PC-3 (cell line): ENCODE data around the gene SINHCAF. TPM values are rescaled to one million over a fixed set of nuclear protein-coding genes. Genes with fewer than 3 reads are reported as not detected.
"Not testable (repeated sequence)": the region's sequence is repeated elsewhere in the genome, so short reads cannot be mapped to it uniquely, and the experiment has no call there.

Experiments used
- ATAC-seq: fragments of 200-7000 bp; cut with Tn5 transposase; 2 replicates; pipeline ENCODE4 v1.9.1; 2020; ENCODE audit warnings: mild to moderate bottlenecking, moderate library complexity
- BruUV-seq: library from RNA; stranded (reverse); fragments of 400-500 nt; replicated peaks from 2 replicates; lab custom pipeline; 2021; lab: Mats Ljungman, UMichigan
- CTCF ChIA-PET: fragments of 300-600 bp; sonication (Branson Sonifier 250); formaldehyde crosslinking; loops from one replicate; lab custom pipeline; 2022; ENCODE audit warnings: antibody characterized with exemption; lab: Charles Lee
- POLR2A ChIA-PET: fragments of 300-600 bp; sonication (Branson Sonifier 250); formaldehyde crosslinking; loops from one replicate; lab custom pipeline; 2022; ENCODE audit warnings: antibody characterized with exemption; ENCODE audit not compliant: unreplicated experiment; lab: Charles Lee
- DNase-seq: peaks from one replicate; pipeline ENCODE4 v3.0.0-alpha.2; 2015
- H2AFZ ChIP-seq: fragments of 300-600 bp; sonication (generic); 2 replicates; pipeline ENCODE4 v1.6.0; 2016; ENCODE audit warnings: antibody characterized with exemption, low read length
- H3F3A ChIP-seq: fragments of 300-600 bp; sonication (generic); one replicate; pipeline ENCODE4 v1.6.0; 2017; ENCODE audit warnings: antibody characterized with exemption, low read length, control low read depth, mild to moderate bottlenecking; ENCODE audit not compliant: unreplicated experiment
- H3K27ac ChIP-seq: fragments of 300-600 bp; sonication (generic); 2 replicates; pipeline ENCODE4 v1.5.1; 2016; ENCODE audit warnings: mild to moderate bottlenecking, low read length
- H3K27me3 ChIP-seq: fragments of 300-600 bp; sonication (generic); 2 replicates; pipeline ENCODE4 v1.6.1; 2016; ENCODE audit warnings: low read length, mixed read lengths
- H3K36me3 ChIP-seq: fragments of 300-600 bp; sonication (generic); 2 replicates; pipeline ENCODE4 v1.6.1; 2016; ENCODE audit warnings: low read depth, mixed run types, low read length, mixed read lengths
- H3K4me1 ChIP-seq: fragments of 300-600 bp; sonication (generic); 2 replicates; pipeline ENCODE4 v1.5.1; 2016; ENCODE audit warnings: low read length; ENCODE audit not compliant: insufficient read depth
- H3K4me2 ChIP-seq: fragments of 300-600 bp; sonication (generic); 2 replicates; pipeline ENCODE4 v1.6.0; 2016; ENCODE audit warnings: low read length
- H3K4me3 ChIP-seq: fragments of 300-600 bp; sonication (generic); 2 replicates; pipeline ENCODE4 v1.5.1; 2016; ENCODE audit warnings: mild to moderate bottlenecking, low read length, mixed read lengths
- H3K79me2 ChIP-seq: fragments of 300-600 bp; sonication (generic); 2 replicates; pipeline ENCODE4 v1.6.1; 2017; ENCODE audit warnings: low read length, mixed read lengths
- H3K9ac ChIP-seq: fragments of 300-600 bp; sonication (generic); 2 replicates; pipeline ENCODE4 v1.6.0; 2016; ENCODE audit warnings: mild to moderate bottlenecking, low read length
- H3K9me2 ChIP-seq: fragments of 300-600 bp; sonication (generic); replicated peaks from 2 replicates; pipeline ENCODE4 v1.6.1; 2016; ENCODE audit warnings: mixed run types, low read length, mixed read lengths
- H3K9me3 ChIP-seq: fragments of 300-600 bp; sonication (generic); 2 replicates; pipeline ENCODE4 v1.6.1; 2016; ENCODE audit warnings: low read length, mixed read lengths
- H4K20me1 ChIP-seq: fragments of 300-600 bp; sonication (generic); 2 replicates; pipeline ENCODE4 v1.6.1; 2016; ENCODE audit warnings: low read length, mixed read lengths
- CTCF ChIP-seq: fragments of 300-600 bp; sonication (generic); conservative IDR thresholded peaks from 2 replicates; pipeline ENCODE4 v1.5.1; 2017; ENCODE audit warnings: antibody characterized with exemption, low read depth, mild to moderate bottlenecking, low read length
- EZH2 ChIP-seq: fragments of 300-600 bp; sonication (generic); IDR thresholded peaks from one replicate; pipeline ENCODE4 v1.6.1; 2017; ENCODE audit warnings: antibody characterized with exemption, mild to moderate bottlenecking, low read length; ENCODE audit not compliant: unreplicated experiment
- EZH2phosphoT487 ChIP-seq: fragments of 300-600 bp; sonication (generic); IDR thresholded peaks from 2 replicates; pipeline ENCODE4 v1.6.1; 2018; ENCODE audit warnings: mild to moderate bottlenecking, antibody characterized with exemption, low read length, borderline replicate concordance
- intact Hi-C: fragments of 100-400 bp; cut with micrococcal nuclease; formaldehyde crosslinking; loops from 2 replicates; pipeline ENCODE4 v1.9.0; 2023
- total RNA-seq: library from RNA; depleted of rRNA; stranded (reverse); fragments of >200 nt; gene quantifications from 2 replicates; pipeline ENCODE4 v1.2.3, GENCODE V29; 2014

The SINHCAF gene
- total RNA-seq, 1 experiment from 2014 or later = 32.0 TPM

DNA sequence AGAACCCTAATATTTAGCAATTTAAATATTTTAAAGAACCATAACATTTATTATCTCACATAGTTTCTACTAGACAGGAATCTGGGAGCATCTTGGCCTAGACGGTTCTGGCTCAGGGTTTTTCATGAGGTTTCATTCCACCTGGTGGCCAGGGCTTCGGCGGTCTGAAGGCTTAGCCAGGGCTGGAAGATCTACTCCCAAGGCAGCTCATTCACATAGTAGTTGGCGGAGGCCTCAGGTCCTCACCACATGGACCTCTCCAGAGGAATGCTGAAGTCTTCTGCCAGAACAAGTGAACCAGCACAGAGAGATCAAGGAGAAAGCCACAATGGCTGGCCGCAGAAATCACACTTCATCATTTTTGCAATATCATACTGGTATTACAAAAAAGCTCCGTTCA is 68.2 kb downstream of the SINHCAF start:
- Histone ChIP-seq H3K4me2 (no peak overlapping the region), H3K79me2 (no peaks in the 10 kb centered on the region), H3K9me2 (no peaks in the 10 kb centered on the region), H3K27me3 (no peaks in the 10 kb centered on the region), H3F3A (no peaks in the 10 kb centered on the region), H3K4me3 (no peak overlapping the region), H3K4me1 (no peaks in the 10 kb centered on the region), H2AFZ (no peak overlapping the region), H3K36me3 (no peaks in the 10 kb centered on the region), H3K27ac (no peak overlapping the region), H3K9me3 (no peaks in the 10 kb centered on the region), H3K9ac (no peak overlapping the region), H4K20me1 (no peaks in the 10 kb centered on the region)
- ChIA-PET POLR2A (no interaction called here), CTCF (no interaction called here)
- TF ChIP-seq CTCF = no peak
- no peak for TF ChIP-seq EZH2
- intact Hi-C loops = loop anchor here (10.0 kb wide), 1 partner anchor 377 kb away; no protein-coding TSS in a partner anchor
- ATAC-seq = no peak
- DNase-seq = no peak
- BruUV-seq = no TSS peak

DNA sequence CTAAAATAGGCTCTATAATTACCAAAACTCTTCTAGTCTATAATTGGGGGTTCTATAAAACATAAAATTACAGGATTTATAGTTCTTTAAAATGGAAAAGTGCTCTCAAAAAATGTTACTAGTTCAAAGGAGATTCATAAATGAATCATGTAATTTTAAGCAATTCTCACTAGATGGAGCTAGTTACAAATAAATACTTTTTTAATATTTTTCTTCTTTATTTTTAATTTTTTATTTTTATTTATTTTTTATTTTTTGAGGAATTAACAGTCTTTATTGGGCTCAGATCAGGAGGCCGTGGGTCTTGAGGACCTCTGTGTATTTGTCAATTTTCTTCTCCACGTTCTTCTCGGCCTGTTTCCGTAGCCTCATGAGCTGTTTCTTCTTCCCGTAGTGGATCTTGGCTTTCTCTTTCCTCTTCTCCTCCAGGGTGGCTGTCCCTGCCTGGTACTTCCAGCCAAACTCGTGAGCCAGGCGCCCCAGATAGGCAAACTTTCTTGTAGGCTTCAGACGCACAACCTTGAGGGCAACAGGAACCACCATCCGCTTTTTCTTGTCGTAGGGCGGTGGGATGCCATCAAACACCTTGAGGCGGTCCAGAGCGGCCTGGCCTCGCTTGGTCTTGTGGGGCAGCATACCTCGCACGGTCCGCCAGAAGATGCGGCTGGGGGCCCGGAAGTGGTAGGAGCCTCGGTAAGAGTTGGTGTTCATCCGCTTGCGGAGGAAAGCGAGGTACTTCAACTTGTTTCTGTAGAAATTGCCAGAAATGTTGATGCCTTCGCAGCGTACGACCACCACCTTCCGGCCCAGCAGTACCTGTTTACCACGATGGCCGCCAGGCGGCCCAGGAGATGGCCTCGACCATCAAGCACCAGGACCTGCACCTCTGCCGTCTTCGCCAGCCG is 74.0 kb downstream of the SINHCAF start:
- Histone ChIP-seq H3K4me2 (peak overlapping the region; percentile 83), H3K4me3 (peak overlapping the region; percentile 67), H2AFZ (peak overlapping the region; percentile 91), H3K9ac (0 out of 2 replicates have a peak overlapping the region, but pooled peaks have one; percentile 35)
- H3K27ac ChIP-seq, ATAC-seq, H4K20me1 ChIP-seq, H3K79me2 ChIP-seq, H3K36me3 ChIP-seq, POLR2A ChIA-PET, H3K27me3 ChIP-seq, H3K9me2 ChIP-seq, H3K9me3 ChIP-seq, BruUV-seq, H3F3A ChIP-seq, H3K4me1 ChIP-seq: not testable (repeated sequence)
- DNase-seq = peak; percentile 22
- CTCF ChIA-PET = interaction anchor here (0.5 to 1.5 kb wide), 6 partner anchors 17 to 187 kb away, joined by 3 to 13 read pairs (median 4); no protein-coding TSS in a partner anchor
- peak; percentile 19; the same call in 1 of the 2 replicates for TF ChIP-seq CTCF
- intact Hi-C loops = loop anchor here (1.0 to 10.0 kb wide), 2 partner anchors 111 to 383 kb away; no protein-coding TSS in a partner anchor

DNA sequence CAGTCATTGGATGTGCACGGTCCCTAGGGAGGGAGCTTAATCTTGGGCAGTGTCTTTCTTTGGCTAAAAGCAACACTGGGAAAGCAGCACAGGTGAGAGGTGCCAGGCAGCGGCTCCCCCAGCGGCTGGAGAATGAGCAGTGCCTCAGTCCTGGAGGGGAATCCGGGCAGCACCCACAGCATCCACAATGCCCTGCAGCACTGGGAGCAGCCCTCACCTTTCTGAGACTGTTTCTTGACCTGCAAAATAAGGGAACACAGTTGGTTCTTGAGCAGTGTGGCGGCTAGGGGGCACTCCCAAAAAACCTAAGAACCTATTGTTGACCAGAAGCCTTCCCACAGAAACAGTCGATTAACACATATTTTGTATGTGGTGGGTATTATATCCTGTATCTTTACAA is 75.8 kb downstream of the SINHCAF start:
- POLR2A ChIA-PET = no interaction called here
- Histone ChIP-seq H3F3A (no peaks in the 10 kb centered on the region), H3K36me3 (no peaks in the 10 kb centered on the region), H3K9ac (no peak overlapping the region), H3K4me2 (no peak overlapping the region), H4K20me1 (no peaks in the 10 kb centered on the region), H3K4me1 (no peaks in the 10 kb centered on the region), H2AFZ (no peak overlapping the region), H3K4me3 (no peak overlapping the region), H3K79me2 (no peaks in the 10 kb centered on the region), H3K9me2 (no peaks in the 10 kb centered on the region), H3K27ac (no peak overlapping the region), H3K27me3 (no peaks in the 10 kb centered on the region), H3K9me3 (no peaks in the 10 kb centered on the region)
- BruUV-seq = no TSS peak
- ATAC-seq (no peak), DNase-seq (no peak)
- no peak for TF ChIP-seq EZH2
- TF ChIP-seq CTCF = no peak
- TF ChIP-seq EZH2phosphoT487 = no peak
- CTCF ChIA-PET = no interaction called here
- intact Hi-C loops = loop anchor here (10.0 kb wide), 1 partner anchor 385 kb away; no protein-coding TSS in a partner anchor
